ENCODE measurements around the gene PEX14. TPM values are rescaled to one million over a fixed set of nuclear protein-coding genes. Genes with fewer than 3 reads are reported as not detected.

The PEX14 gene
- total RNA-seq, 1 experiment from 2014 or later: 29.3 TPM

DNA sequence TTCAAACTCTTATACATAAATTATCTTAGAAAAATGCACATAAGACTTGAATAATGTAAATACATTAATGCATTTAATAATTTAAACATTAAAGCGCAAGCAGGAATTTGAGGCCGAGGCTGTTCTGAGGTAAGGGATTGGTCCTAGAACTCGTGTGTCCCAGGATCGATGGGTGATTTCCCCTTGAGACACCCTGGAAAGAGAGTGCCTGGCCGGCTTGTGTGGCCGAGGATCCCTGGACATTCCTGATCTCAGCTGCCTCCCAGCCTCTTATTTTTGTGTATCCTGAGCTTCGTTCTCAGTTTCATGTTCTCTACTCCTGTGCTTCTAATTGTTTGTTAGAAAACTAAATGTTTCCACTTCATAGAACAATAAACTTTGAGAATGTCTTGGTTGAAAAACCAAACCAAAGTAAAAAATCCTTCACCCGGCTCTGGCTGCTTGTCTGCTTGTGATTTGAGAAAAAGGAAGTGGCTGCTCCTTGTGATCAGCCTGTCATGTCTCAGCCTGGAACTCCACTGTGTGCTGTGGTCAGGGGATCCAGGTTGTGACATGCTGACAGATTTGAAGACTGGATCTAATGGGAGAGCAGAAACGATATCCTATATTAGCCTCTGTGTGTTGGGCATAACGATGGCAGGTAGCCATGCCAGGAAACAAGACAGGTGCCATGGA, 40.7 kb downstream of the PEX14 start:
- CTCF ChIA-PET: interaction anchor here (1.0 kb wide), 1 partner anchor 10 kb away, joined by 3 read pairs; no protein-coding TSS in a partner anchor
- no peak overlapping the region for H2AFZ ChIP-seq (ENCODE audit: low read depth, low read length, poor library complexity, severe bottlenecking)
- no TSS peak for BruUV-seq (replicated peaks)

More for the DNA sequence above, 40.7 kb downstream of the PEX14 start:
- TF ChIP-seq, protein P1, sequence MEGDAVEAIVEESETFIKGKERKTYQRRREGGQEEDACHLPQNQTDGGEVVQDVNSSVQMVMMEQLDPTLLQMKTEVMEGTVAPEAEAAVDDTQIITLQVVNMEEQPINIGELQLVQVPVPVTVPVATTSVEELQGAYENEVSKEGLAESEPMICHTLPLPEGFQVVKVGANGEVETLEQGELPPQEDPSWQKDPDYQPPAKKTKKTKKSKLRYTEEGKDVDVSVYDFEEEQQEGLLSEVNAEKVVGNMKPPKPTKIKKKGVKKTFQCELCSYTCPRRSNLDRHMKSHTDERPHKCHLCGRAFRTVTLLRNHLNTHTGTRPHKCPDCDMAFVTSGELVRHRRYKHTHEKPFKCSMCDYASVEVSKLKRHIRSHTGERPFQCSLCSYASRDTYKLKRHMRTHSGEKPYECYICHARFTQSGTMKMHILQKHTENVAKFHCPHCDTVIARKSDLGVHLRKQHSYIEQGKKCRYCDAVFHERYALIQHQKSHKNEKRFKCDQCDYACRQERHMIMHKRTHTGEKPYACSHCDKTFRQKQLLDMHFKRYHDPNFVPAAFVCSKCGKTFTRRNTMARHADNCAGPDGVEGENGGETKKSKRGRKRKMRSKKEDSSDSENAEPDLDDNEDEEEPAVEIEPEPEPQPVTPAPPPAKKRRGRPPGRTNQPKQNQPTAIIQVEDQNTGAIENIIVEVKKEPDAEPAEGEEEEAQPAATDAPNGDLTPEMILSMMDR (IDR thresholded peaks at IDR 0.05 in 2 of 3, conservative IDR thresholded peaks at IDR 0.05 in 1 of 3; ENCODE audit: borderline replicate concordance in 1 of 3, insufficient read depth in 1 of 3, low read depth in 2 of 3, low read length in 2 of 3): no peak
- no peak for TF ChIP-seq CBX3 (IDR thresholded peaks at IDR 0.05; ENCODE audit: low read depth)
- no peak for TF ChIP-seq EGR1 (IDR thresholded peaks at IDR 0.05; ENCODE audit: low read depth)
- TF ChIP-seq EZH2 (IDR thresholded peaks at IDR 0.05): no peak
- TF ChIP-seq, protein P2, sequence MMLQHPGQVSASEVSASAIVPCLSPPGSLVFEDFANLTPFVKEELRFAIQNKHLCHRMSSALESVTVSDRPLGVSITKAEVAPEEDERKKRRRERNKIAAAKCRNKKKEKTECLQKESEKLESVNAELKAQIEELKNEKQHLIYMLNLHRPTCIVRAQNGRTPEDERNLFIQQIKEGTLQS (IDR thresholded peaks at IDR 0.05): no peak
- TF ChIP-seq, protein P3, sequence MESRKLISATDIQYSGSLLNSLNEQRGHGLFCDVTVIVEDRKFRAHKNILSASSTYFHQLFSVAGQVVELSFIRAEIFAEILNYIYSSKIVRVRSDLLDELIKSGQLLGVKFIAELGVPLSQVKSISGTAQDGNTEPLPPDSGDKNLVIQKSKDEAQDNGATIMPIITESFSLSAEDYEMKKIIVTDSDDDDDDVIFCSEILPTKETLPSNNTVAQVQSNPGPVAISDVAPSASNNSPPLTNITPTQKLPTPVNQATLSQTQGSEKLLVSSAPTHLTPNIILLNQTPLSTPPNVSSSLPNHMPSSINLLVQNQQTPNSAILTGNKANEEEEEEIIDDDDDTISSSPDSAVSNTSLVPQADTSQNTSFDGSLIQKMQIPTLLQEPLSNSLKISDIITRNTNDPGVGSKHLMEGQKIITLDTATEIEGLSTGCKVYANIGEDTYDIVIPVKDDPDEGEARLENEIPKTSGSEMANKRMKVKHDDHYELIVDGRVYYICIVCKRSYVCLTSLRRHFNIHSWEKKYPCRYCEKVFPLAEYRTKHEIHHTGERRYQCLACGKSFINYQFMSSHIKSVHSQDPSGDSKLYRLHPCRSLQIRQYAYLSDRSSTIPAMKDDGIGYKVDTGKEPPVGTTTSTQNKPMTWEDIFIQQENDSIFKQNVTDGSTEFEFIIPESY (IDR thresholded peaks at IDR 0.05; ENCODE audit: extremely low read depth, insufficient replicate concordance, low read length): no peak
- TF ChIP-seq SP1 (IDR thresholded peaks at IDR 0.05; ENCODE audit: low read depth): no peak
- TF ChIP-seq ZFX (IDR thresholded peaks at IDR 0.05): no peak
- no peak for TF ChIP-seq ELF1 (IDR thresholded peaks at IDR 0.05; ENCODE audit: borderline replicate concordance, low read depth)
- TF ChIP-seq SRF (IDR thresholded peaks at IDR 0.05; ENCODE audit: low read depth): no peak
- TF ChIP-seq POLR2AphosphoS5 (IDR thresholded peaks at IDR 0.05; ENCODE audit: low read depth, low read length): no peak
- TF ChIP-seq FOSL1 (IDR thresholded peaks at IDR 0.05; ENCODE audit: low read depth): no peak
- TF ChIP-seq, protein P4, sequence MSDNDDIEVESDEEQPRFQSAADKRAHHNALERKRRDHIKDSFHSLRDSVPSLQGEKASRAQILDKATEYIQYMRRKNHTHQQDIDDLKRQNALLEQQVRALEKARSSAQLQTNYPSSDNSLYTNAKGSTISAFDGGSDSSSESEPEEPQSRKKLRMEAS (IDR thresholded peaks at IDR 0.05): no peak
- no peak for TF ChIP-seq SIN3A (IDR thresholded peaks at IDR 0.05; ENCODE audit: low read depth)
- no peak for TF ChIP-seq EZH2phosphoT487 (IDR thresholded peaks at IDR 0.05; ENCODE audit: borderline replicate concordance)
- TF ChIP-seq, protein P5, sequence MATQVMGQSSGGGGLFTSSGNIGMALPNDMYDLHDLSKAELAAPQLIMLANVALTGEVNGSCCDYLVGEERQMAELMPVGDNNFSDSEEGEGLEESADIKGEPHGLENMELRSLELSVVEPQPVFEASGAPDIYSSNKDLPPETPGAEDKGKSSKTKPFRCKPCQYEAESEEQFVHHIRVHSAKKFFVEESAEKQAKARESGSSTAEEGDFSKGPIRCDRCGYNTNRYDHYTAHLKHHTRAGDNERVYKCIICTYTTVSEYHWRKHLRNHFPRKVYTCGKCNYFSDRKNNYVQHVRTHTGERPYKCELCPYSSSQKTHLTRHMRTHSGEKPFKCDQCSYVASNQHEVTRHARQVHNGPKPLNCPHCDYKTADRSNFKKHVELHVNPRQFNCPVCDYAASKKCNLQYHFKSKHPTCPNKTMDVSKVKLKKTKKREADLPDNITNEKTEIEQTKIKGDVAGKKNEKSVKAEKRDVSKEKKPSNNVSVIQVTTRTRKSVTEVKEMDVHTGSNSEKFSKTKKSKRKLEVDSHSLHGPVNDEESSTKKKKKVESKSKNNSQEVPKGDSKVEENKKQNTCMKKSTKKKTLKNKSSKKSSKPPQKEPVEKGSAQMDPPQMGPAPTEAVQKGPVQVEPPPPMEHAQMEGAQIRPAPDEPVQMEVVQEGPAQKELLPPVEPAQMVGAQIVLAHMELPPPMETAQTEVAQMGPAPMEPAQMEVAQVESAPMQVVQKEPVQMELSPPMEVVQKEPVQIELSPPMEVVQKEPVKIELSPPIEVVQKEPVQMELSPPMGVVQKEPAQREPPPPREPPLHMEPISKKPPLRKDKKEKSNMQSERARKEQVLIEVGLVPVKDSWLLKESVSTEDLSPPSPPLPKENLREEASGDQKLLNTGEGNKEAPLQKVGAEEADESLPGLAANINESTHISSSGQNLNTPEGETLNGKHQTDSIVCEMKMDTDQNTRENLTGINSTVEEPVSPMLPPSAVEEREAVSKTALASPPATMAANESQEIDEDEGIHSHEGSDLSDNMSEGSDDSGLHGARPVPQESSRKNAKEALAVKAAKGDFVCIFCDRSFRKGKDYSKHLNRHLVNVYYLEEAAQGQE (IDR thresholded peaks at IDR 0.05; ENCODE audit: low read depth): no peak
- TF ChIP-seq ZNF274 (IDR thresholded peaks at IDR 0.05; ENCODE audit: low read depth, low read length): no peak
- Histone ChIP-seq H4K20me1 (ENCODE audit: insufficient read depth) (peaks cover 3% of the 10 kb centered on the region; the same call in 1 of the 2 replicates), H3K36me3 (ENCODE audit: control insufficient read depth in 1 of 2, insufficient read depth in 2 of 2, low read length in 2 of 2) (no peaks in the 10 kb centered on the region), H3K9me2 (ENCODE audit: insufficient read depth) (no peaks in the 10 kb centered on the region), H3K4me2 (ENCODE audit: low read length) (no peak overlapping the region), H3K27me3 (ENCODE audit: insufficient read depth, low read length) (no peaks in the 10 kb centered on the region), H3K9me3 (ENCODE audit: control insufficient read depth in 1 of 2, insufficient read depth in 1 of 2, low read depth in 1 of 2, low read length in 2 of 2) (no peaks in the 10 kb centered on the region), H3K4me1 (ENCODE audit: control insufficient read depth in 1 of 2, insufficient read depth in 2 of 2, low read length in 2 of 2) (peaks cover 10 to 12% of the 10 kb centered on the region in 2 experiments), H3K4me3 (replicated peaks in 1 of 2; ENCODE audit: low read depth in 1 of 2, low read length in 2 of 2) (no peak overlapping the region), H3K27ac (ENCODE audit: low read depth, low read length) (no peak overlapping the region), H3K9ac (ENCODE audit: low read length) (no peak overlapping the region), H3K79me2 (ENCODE audit: insufficient read depth, low read length) (peaks cover 91% of the 10 kb centered on the region)
- DNase-seq (ENCODE audit: low read depth, low spot score) (no peak), ATAC-seq (no peak)
- RAD21 ChIA-PET (ENCODE audit: low non-redundant PET in 1 of 2, low total read pairs in 2 of 2, uncharacterized antibody in 2 of 2, unreplicated experiment in 2 of 2): no interaction called here
- POLR2A ChIA-PET: no interaction called here
- intact Hi-C loops (cut with micrococcal nuclease): loop anchor here (2.0 kb wide), 1 partner anchor 351 kb away; no protein-coding TSS in a partner anchor
